PFSK-1 (cell line): ENCODE measurements around the gene PPM1L.

Experiments
- REST ChIP-seq, 2 experiments: IDR thresholded peaks; 2 replicates each; pipeline versions ENCODE4 v1.6.1 to v1.8.0; 2011 to 2012; ENCODE audit warnings: low read depth in 2 of 2, low read length in 2 of 2, control low read depth in 1 of 2, inconsistent platforms in 1 of 2, mild to moderate bottlenecking in 1 of 2, moderate library complexity in 1 of 2; ENCODE audit not compliant: insufficient read depth in 1 of 2
- SIN3A ChIP-seq: IDR thresholded peaks from 2 replicates; pipeline ENCODE4 v1.6.1; 2012; ENCODE audit warnings: mild to moderate bottlenecking, low read length, moderate library complexity, borderline replicate concordance; ENCODE audit not compliant: insufficient read depth
- TAF1 ChIP-seq: IDR thresholded peaks from 2 replicates; pipeline ENCODE4 v1.6.1; 2012; ENCODE audit warnings: low read length, control low read depth, borderline replicate concordance; ENCODE audit not compliant: insufficient read depth

GRCh38 chr3:160874736-160875135 lies 118.7 kb downstream of the PPM1L start:
- TF ChIP-seq REST (IDR thresholded peaks at IDR 0.05; ENCODE audit: insufficient read depth in 1 of 2, low read depth in 2 of 2, low read length in 2 of 2) (no peak), SIN3A (no peak), TAF1 (no peak)
